ENCODE measurements around the gene RNF146.
"Not testable (repeated sequence)": the region's sequence is repeated elsewhere in the genome, so short reads cannot be mapped to it uniquely, and the experiment has no call there.

RNF146 gene

DNA sequence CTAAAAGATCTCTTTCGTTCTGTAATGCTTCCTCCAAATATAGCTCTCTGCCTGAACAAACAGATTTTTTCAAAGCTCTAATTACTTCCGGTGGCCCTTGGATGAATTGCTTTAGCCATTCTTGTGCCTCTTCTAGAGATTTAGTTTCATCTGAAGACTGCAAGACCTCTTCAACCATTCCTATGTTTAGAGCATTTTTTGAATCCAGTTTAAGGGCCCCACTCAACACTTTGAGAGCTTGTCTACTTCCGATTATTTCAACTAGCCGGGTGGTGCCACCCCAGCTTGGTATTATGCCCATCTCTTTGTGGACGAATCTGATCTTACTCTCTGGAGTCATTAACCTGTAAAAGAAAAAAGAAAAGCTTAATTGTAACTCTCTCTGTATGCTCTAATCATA is 23.3 kb downstream of the RNF146 start:
- DNase-seq, result no peak

- no peak for DNase-seq
Measured at GRCh38 chr6:127290391-127291265, 24.0 kb downstream of the RNF146 start.

GRCh38 chr6:127291495-127291894 is 24.8 kb downstream of the RNF146 start:
- DNase-seq, result no peak

GRCh38 chr6:127297502-127298070 is 30.9 kb downstream of the RNF146 start:
- DNase-seq, result no peak

- no peak for DNase-seq
Measured at GRCh38 chr6:127298475-127298874, 31.8 kb downstream of the RNF146 start.

- DNase-seq, result no peak
Measured at GRCh38 chr6:127299522-127300240, 33.0 kb downstream of the RNF146 start.

- DNase-seq, result no peak
Measured at GRCh38 chr6:127300411-127300810, 33.7 kb downstream of the RNF146 start.

GRCh38 chr6:127301199-127301700 is 34.6 kb downstream of the RNF146 start:
- no peak for DNase-seq

DNA sequence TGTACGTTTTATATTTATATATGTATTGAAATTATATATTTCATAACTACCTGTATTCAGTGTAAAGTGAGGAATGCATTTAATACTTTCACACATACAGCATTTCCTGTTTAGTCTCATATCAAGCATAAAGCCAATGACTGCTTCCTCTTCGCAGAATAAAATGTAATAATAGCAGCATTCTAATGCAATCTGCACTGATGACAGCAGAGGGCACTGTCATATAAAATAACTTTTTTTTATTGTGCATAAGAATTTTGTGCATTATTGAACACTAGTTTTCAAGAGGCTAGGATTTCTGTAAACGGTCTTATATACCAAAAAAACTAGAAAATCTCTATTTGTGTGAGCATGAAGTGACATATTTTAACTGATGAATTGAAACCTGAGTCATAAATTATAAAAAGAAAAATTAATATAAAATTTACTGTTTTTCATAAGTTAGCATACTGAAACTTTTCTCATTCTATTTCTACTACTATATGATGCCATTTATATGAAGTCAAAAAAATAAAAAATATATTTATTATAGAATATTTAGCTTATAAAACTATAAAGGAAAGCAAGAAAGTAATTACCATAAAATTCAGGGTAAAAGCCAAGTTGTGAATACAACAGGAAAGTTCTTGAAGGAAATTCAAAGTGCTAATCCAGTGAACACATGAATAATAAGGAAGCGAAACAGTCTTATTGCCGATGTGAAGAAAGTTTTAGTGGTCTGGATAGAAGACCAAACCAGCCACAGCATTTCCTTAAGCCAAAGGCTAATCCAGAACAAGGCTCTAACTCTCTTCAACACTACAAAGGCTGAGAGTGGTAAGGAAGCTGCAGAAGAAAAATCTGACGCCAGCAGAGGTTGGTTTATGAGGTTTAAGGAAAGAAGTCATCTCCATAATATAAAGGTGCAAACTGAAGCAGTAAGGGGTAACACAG is 36.3 kb downstream of the RNF146 start:
- DNase-seq, result peak in 1 of 4 experiments; percentile 14

DNA sequence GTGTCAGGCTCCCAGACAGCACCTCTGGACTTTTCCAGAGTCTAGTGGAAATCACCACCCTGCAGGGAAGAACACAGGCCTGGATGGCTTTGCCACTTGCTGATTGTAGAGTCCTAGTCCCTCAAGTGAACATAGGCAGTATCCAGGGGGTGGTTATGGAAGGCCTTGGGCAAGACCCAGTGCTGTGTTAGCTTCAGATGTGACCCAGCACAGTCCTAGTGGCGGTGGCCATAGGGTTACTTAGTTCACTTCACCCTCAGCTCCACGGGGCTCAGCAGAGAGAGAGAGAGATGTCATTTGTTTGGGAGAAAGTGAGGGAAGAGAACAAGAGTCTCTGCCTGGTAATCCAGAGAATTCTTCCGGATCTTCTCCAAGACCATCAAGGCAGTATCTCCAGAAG is 37.3 kb downstream of the RNF146 start:
- no peak for DNase-seq

DNA sequence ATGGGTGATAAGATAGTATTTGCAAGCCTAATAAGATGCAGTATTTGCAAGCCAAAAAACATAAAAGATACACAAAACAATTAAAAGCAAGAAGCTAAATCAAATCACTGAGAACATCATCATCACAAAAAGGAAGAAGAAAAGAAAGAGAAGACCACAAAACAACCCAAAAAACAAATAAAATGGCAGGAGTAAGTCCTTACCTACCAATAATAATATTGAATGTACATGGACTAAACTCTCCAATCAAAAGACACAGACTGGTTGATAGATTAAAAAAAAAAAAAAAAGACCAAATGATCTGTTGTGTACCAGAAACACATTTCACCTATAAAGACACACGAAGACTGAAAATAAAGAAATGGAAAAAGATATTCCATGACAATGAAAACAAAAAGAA is 39.1 kb downstream of the RNF146 start:
- DNase-seq, result no peak

GRCh38 chr6:127317388-127318128 is 50.9 kb downstream of the RNF146 start:
- DNase-seq, result no peak

- DNase-seq, result no peak
Measured at GRCh38 chr6:127319686-127320085, 53.0 kb downstream of the RNF146 start.

DNA sequence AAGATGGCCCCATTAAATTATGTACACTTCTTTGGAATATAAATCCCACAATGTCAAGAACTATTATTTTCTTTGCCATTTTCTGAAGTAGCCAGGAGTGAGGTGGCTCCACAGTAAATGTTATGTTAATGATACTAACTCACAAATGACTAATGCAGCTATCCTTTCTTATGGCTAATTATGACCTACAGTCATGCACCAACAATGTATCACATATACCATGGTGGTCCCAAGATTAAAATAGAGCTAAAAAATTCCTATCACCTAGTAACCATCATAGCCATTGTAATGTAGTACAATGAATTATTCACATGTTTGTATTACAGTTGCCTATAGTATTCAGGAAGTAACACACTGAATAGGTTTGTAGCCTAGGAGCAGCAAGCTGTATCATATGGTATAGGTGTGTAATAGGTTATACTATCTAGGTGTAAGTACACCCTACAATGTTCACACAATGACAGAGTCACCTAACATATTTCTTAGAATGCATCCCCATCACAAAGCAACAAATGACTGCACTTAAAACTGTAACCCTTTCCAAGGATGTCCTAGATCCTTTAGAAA is 61.5 kb downstream of the RNF146 start:
- DNase-seq, result no peak

DNA sequence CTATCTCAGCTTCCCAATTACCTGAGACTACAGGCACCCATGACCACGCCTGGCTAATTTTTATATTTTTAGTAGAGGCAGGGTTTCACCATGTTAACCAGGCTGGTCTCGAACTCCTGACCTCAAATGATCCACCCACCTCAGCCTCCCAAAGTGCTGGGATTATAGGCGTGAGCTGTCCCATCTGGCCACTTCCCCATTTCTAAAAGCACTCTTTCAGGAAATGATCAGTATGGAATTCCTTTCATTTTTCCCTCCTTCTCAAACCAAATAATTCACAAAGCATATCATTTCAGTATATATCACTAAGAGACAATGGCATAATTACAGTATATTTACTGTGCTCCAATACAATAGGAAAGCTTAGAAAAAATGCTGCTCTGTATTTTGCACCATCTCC is 64.6 kb downstream of the RNF146 start:
- DNase-seq, result not testable (repeated sequence)

DNA sequence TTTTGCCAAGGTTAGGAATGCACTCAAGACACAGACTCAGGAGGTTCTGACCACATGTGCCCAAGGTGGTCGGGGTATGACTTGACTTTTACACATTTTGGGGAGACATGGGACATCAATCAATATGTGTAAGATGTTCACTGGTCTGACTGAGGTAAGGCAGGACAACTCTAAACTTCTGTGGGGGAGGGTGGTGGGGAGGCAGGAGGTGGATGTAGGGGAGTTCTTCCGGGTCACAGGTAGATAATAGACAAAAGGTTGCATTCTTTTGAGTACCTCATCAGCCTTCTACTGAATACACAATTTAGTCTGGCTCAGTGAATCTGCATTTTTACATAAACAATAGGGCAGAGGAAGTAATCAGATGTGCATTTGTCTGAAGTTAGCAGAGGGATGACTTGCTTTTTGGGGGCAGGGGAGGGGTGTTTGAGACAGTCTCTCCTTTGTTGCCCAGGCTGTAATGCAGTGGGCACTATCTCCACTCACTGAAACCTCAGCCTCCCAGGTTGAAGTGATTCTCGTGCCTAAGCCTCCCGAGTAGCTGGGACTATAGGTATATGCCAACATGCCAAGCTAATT is 65.8 kb downstream of the RNF146 start:
- DNase-seq, result no peak
